SK-N-MC (cell line): Measurements from ENCODE around the gene TMEM252.

Experiments used
- EZH2 ChIP-seq: fragments of 200-600 bp; sonication (generic); IDR thresholded peaks from one replicate; pipeline ENCODE4 v1.6.1; 2017; ENCODE audit warnings: antibody characterized with exemption
- FOXP2 ChIP-seq: optimal IDR thresholded peaks from 2 replicates; pipeline ENCODE3; 2011; ENCODE audit warnings: mild to moderate bottlenecking, moderate library complexity; ENCODE audit not compliant: insufficient read depth; ENCODE audit errors: extremely low read length, control extremely low read depth
- POLR2AphosphoS5 ChIP-seq: IDR thresholded peaks from 2 replicates; pipeline ENCODE4 v1.6.1; 2012; ENCODE audit warnings: mild to moderate bottlenecking, low read depth, low read length, borderline replicate concordance

GRCh38 chr9:68507130-68507805 is 33.4 kb downstream of the TMEM252 start:
- TF ChIP-seq POLR2AphosphoS5 (no peak), FOXP2 (no peak), EZH2 (no peak)
